ENCODE results near the gene HSPB9.

Gene HSPB9

DNA sequence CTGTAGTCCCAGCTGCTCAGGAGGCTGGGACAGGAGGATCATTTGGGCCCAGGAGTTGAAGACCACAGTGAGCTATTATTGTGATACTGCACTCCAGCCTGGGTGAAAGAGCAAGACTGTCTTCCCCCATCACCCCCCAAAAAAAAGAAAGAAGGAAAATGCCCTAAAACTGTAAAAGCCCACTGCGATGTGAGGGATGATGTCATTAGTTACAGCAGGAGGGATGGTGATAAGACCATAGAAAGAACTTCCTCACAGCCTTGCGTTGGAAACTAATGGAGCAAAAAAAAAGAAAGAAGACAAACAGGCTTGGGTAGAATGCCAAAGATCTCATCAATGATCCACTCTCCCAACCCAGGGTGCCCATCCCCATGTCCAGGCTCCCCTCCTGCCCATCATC is 43.1 kb upstream of the HSPB9 start:
- TF ChIP-seq CTCF (IDR thresholded peaks at IDR 0.05; ENCODE audit: insufficient read depth, low read length, missing control alignments), result no peak
- H3K4me3 ChIP-seq (ENCODE audit: low read depth, low read length), result no peak overlapping the region
- no peak for DNase-seq (ENCODE audit: low read depth, low spot score)
- CTCF ChIA-PET, result interaction anchor here (1.7 to 2.4 kb wide), 2 partner anchors 13 to 22 kb away, joined by 5 to 18 read pairs; no protein-coding TSS in a partner anchor
- POLR2A ChIA-PET, result no interaction called here

- CTCF ChIA-PET, result interaction anchor here (1.3 to 2.4 kb wide), 3 partner anchors 15 to 37 kb away, joined by 5 to 18 read pairs (median 5); no protein-coding TSS in a partner anchor
- no peak for DNase-seq (ENCODE audit: low read depth, low spot score)
These were observed 41.0 kb upstream of the HSPB9 start for GRCh38 chr17:42081516-42082129.

GRCh38 chr17:42087042-42087701 is 35.4 kb upstream of the HSPB9 start:
- ChIA-PET POLR2A (no interaction called here), CTCF (interaction anchor here (0.6 to 1.3 kb wide), 2 partner anchors 20 to 52 kb away, joined by 3 to 5 read pairs; no protein-coding TSS in a partner anchor)
- no peak for DNase-seq (ENCODE audit: low read depth, low spot score)

More at GRCh38 chr17:42081516-42082129, 41.0 kb upstream of the HSPB9 start:
- POLR2A ChIA-PET, result interaction anchor here (1.0 kb wide), 1 partner anchor 27 kb away, joined by 3 read pairs; no protein-coding TSS in a partner anchor
- no peak for TF ChIP-seq CTCF (IDR thresholded peaks at IDR 0.05; ENCODE audit: insufficient read depth, low read length, missing control alignments)
- H3K4me3 ChIP-seq (ENCODE audit: low read depth, low read length), result no peak overlapping the region

DNA sequence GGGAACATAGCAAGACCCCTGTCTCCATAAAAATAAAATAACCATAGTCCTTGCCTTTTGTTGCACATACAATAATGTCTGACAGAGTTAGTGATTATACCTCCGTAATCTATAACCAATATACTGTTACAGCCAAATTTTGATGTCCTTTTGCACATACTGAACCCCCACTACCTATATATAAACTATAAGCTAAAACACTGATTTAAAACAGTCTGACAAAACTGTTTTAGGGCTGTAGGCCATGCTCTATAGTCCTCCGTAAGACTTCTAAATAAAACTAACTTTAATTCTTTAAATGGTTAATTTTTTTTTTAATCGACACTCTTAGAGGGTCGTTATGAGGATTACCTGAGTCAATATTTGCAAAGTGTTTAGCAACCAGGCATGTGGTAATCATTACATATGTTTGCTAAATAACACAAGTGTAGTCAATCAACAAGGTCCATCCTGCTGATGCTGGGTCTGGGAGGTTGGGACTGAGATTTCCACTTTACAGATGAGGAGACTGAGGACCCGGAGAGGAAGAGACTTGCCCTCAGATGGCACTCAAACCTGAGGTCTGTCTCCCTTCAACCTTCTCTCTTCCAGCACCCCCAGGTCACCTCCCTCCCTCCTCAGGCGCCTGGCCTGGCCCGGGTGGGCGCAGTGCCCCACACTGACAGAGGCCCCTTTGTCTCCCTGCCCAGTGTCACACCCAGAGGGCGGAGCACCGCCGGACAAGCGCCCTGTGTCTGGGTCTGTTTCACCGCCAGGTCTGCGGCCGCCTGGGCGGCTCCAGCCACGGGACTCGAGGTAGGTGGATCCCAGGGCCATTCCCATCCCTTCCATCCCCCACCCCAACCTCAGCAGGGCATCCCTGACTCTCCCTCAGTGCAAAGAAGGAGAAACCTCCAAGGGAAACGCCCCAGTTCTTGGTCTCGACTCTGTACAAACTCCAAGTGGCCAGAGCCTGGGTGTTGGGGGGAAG is 34.6 kb upstream of the HSPB9 start:
- ChIA-PET CTCF (interaction anchor here (1.3 kb wide), 2 partner anchors 20 to 23 kb away, joined by 5 to 6 read pairs; no protein-coding TSS in a partner anchor), POLR2A (no interaction called here)
- H3K4me3 ChIP-seq (ENCODE audit: low read depth, low read length), result no peak overlapping the region
- DNase-seq (ENCODE audit: low read depth, low spot score), result no peak
- no peak for TF ChIP-seq CTCF (IDR thresholded peaks at IDR 0.05; ENCODE audit: insufficient read depth, low read length, missing control alignments)

More at GRCh38 chr17:42087042-42087701, 35.4 kb upstream of the HSPB9 start:
- TF ChIP-seq CTCF (IDR thresholded peaks at IDR 0.05; ENCODE audit: insufficient read depth, low read length, missing control alignments), result no peak
- H3K4me3 ChIP-seq (ENCODE audit: low read depth, low read length), result no peak overlapping the region

- CTCF ChIA-PET, result interaction anchor here (1.3 kb wide), 1 partner anchor 23 kb away, joined by 6 read pairs; no protein-coding TSS in a partner anchor
- DNase-seq (ENCODE audit: low read depth, low spot score), result no peak
- TF ChIP-seq CTCF (IDR thresholded peaks at IDR 0.05; ENCODE audit: insufficient read depth, low read length, missing control alignments), result no peak
- POLR2A ChIA-PET, result no interaction called here
- no peak overlapping the region for H3K4me3 ChIP-seq (ENCODE audit: low read depth, low read length)
These were observed 33.9 kb upstream of the HSPB9 start for GRCh38 chr17:42088736-42089135.

Data from AG04449 (cell line).